HepG2 (cell line): ENCODE results near the gene FITM1. TPM values are rescaled to one million over a fixed set of nuclear protein-coding genes. Genes with fewer than 3 reads are reported as not detected.
A peak's percentile ranks its signal among the peaks of the same experiment; 100 is the strongest.

Experiments
- DMAP1 ChIP-seq: IDR thresholded peaks from 2 replicates; pipeline ENCODE4 v1.6.1; 2016
- GLI4 ChIP-seq: sonication (generic); formaldehyde crosslinking; IDR thresholded peaks from 2 replicates; pipeline ENCODE4 v1.5.1; 2020; ENCODE audit warnings: missing genetic modification reagents, mild to moderate bottlenecking, moderate library complexity, borderline replicate concordance
- KLF16 ChIP-seq, 2 experiments: sonication (generic) in 1 of 2; formaldehyde crosslinking in 1 of 2; IDR thresholded peaks; 2 replicates each; pipeline versions ENCODE4 v1.6.1 to v1.8.0; 2016 to 2023; ENCODE audit warnings: missing genetic modification reagents in 2 of 2, missing compliant biosample characterization in 1 of 2
- MED1 ChIP-seq: sonication (generic); formaldehyde crosslinking; IDR thresholded peaks from 2 replicates; pipeline ENCODE4 v1.4.0; 2020; ENCODE audit warnings: missing genetic modification reagents
- NBN ChIP-seq: fragments of 450-650 bp; conservative IDR thresholded peaks from 2 replicates; pipeline ENCODE4 v1.6.1; 2017
- PHF20 ChIP-seq: sonication (generic); formaldehyde crosslinking; IDR thresholded peaks from 2 replicates; pipeline ENCODE4 v1.5.0; 2020; ENCODE audit warnings: mild to moderate bottlenecking, missing genetic modification reagents
- PHF8 ChIP-seq: sonication (generic); formaldehyde crosslinking; IDR thresholded peaks from 2 replicates; pipeline ENCODE4 v1.5.0; 2020; ENCODE audit warnings: missing genetic modification reagents
- POGZ ChIP-seq: sonication (generic); formaldehyde crosslinking; IDR thresholded peaks from 2 replicates; pipeline ENCODE4 v1.4.0; 2020; ENCODE audit warnings: mild to moderate bottlenecking, missing genetic modification reagents
- PRMT3 ChIP-seq: sonication (generic); formaldehyde crosslinking; IDR thresholded peaks from 2 replicates; pipeline ENCODE4 v1.8.1; 2022; ENCODE audit warnings: low read depth, mild to moderate bottlenecking, moderate library complexity, missing genetic modification reagents, borderline replicate concordance
- ZFP82 ChIP-seq: sonication (generic); formaldehyde crosslinking; IDR thresholded peaks from 2 replicates; pipeline ENCODE4 v1.5.1; 2020; ENCODE audit warnings: mild to moderate bottlenecking, missing genetic modification reagents, borderline replicate concordance
- ZMAT3 ChIP-seq: sonication (generic); formaldehyde crosslinking; conservative IDR thresholded peaks from 2 replicates; pipeline ENCODE4 v1.7.0; 2021; ENCODE audit warnings: missing genetic modification reagents
- ZMYM4 ChIP-seq: sonication (generic); formaldehyde crosslinking; IDR thresholded peaks from 2 replicates; pipeline ENCODE4 v1.8.1; 2023; ENCODE audit warnings: mild to moderate bottlenecking, missing genetic modification reagents
- ZNF136 ChIP-seq: sonication (generic); formaldehyde crosslinking; IDR thresholded peaks from 2 replicates; pipeline ENCODE4 v1.8.1; 2022; ENCODE audit warnings: low read depth, mild to moderate bottlenecking, moderate library complexity, missing genetic modification reagents
- ZNF549 ChIP-seq: sonication (generic); formaldehyde crosslinking; IDR thresholded peaks from 2 replicates; pipeline ENCODE4 v1.5.0; 2020; ENCODE audit warnings: missing genetic modification reagents
- ZNF660 ChIP-seq: sonication (generic); formaldehyde crosslinking; IDR thresholded peaks from 2 replicates; pipeline ENCODE4 v1.5.1; 2020; ENCODE audit warnings: mild to moderate bottlenecking, low read depth, missing genetic modification reagents, borderline replicate concordance
- ZNF670 ChIP-seq: sonication (generic); formaldehyde crosslinking; IDR thresholded peaks from 2 replicates; pipeline ENCODE4 v1.8.0; 2022; ENCODE audit warnings: mild to moderate bottlenecking, missing genetic modification reagents, borderline replicate concordance
- ZSCAN25 ChIP-seq: sonication (generic); formaldehyde crosslinking; IDR thresholded peaks from 2 replicates; pipeline ENCODE4 v1.8.0; 2022; ENCODE audit warnings: mild to moderate bottlenecking, missing genetic modification reagents
- polyA plus RNA-seq, 8 experiments: library from polyadenylated mRNA; depleted of rRNA in 3 of 8; stranded (reverse) in 7 of 8; unstranded in 1 of 8; fragments of >200 nt; fragmentation: Illumina TruSeq in 4 of 8; extraction: Trizol in 4 of 8; gene quantifications; 2 replicates each; pipeline versions ENCODE4 v1.2.1 to v1.2.3, GENCODE V29; 2011 to 2016; ENCODE audit warnings: low read depth in 4 of 8, missing spikeins in 1 of 8, mixed read lengths in 1 of 8; ENCODE audit not compliant: insufficient read depth in 1 of 8
- total RNA-seq, 5 experiments: library from RNA; depleted of rRNA; stranded (reverse); fragments of >200 nt; fragmentation: Illumina TruSeq; extraction: Trizol; gene quantifications; 2 replicates each; pipeline ENCODE4 v1.2.3, GENCODE V29; 2016; ENCODE audit warnings: low read depth in 1 of 5
- TF ChIP-seq, protein P1 (sequence below): sonication (generic); formaldehyde crosslinking; IDR thresholded peaks from 2 replicates; pipeline ENCODE4; 2020; ENCODE audit warnings: missing genetic modification reagents, mild to moderate bottlenecking, borderline replicate concordance
- TF ChIP-seq, protein P2 (sequence below): sonication (generic); formaldehyde crosslinking; IDR thresholded peaks from 2 replicates; pipeline ENCODE4 v1.8.1; 2023; ENCODE audit warnings: mild to moderate bottlenecking, missing genetic modification reagents
- TF ChIP-seq, protein P3 (sequence below): sonication (generic); formaldehyde crosslinking; IDR thresholded peaks from 2 replicates; pipeline ENCODE4 v1.4.0; 2020; ENCODE audit warnings: missing genetic modification reagents, borderline replicate concordance

Gene FITM1
- total and polyA plus RNA-seq, 2 of the 13 experiments (the other 11 are each of a cell fraction or from before 2014, with no cell fraction given) = 2.7 to 5.8 TPM

DNA sequence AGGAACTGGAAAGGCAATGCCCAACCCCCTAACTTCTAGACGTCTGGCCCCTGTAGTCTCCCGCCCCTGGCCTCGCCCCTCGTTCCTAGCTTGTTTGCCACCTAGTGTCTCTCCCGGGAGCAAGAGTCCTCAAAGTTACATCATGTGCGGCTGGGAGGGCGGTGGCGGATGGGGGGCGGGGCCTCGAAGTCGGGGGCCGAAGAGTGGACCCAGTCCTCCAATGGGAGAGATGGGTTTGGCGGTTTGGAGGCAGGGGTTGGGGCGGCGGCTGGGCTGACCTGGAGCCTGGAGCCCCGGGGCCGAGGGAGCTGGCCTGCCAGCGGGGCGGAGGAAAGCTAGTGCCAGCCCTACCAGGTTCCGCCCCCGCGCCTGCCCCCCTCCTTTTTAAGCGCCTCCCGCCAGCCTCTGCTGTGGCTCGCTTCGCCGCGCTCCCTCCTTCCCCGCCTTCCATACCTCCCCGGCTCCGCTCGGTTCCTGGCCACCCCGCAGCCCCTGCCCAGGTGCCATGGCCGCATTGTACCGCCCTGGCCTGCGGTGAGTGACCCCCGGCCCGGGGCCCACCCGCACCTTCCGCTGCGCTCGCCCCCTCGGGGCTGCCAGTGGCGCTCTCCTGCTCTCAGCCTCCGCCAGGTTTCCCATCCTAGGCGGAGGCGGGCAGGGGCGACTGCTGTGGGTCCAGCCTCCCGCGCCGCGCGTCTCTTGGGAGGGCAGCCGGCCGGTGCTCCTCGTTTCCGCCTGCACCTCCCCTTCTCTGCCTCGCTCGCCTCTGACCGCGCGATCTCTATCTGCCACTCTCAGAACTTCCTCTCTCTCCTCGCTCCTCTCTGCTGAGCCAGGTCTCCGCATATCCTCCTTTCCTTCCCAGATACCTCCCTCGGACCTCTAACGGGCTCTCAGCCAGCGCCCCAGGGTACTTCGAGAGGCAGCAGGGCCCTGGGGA is 36.3 kb upstream of the FITM1 start, which contains the start of gene PCK2 (continued):
- TF ChIP-seq, protein P1, sequence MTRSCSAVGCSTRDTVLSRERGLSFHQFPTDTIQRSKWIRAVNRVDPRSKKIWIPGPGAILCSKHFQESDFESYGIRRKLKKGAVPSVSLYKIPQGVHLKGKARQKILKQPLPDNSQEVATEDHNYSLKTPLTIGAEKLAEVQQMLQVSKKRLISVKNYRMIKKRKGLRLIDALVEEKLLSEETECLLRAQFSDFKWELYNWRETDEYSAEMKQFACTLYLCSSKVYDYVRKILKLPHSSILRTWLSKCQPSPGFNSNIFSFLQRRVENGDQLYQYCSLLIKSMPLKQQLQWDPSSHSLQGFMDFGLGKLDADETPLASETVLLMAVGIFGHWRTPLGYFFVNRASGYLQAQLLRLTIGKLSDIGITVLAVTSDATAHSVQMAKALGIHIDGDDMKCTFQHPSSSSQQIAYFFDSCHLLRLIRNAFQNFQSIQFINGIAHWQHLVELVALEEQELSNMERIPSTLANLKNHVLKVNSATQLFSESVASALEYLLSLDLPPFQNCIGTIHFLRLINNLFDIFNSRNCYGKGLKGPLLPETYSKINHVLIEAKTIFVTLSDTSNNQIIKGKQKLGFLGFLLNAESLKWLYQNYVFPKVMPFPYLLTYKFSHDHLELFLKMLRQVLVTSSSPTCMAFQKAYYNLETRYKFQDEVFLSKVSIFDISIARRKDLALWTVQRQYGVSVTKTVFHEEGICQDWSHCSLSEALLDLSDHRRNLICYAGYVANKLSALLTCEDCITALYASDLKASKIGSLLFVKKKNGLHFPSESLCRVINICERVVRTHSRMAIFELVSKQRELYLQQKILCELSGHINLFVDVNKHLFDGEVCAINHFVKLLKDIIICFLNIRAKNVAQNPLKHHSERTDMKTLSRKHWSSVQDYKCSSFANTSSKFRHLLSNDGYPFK (CRISPR knock-in tag) = peak; percentile 59
- TF ChIP-seq PRMT3 (no peak), GLI4 (CRISPR knock-in tag) (peak; percentile 98), PHF20 (CRISPR knock-in tag) (no peak), KLF16 (CRISPR knock-in tag; IDR thresholded peaks at IDR 0.05) (peak; percentile 81 to 100; a peak in 3 of 4 replicates), ZNF660 (CRISPR knock-in tag) (peak; percentile 94; the same call in 1 of the 2 replicates), ZSCAN25 (CRISPR knock-in tag) (peak; percentile 92), ZFP82 (CRISPR knock-in tag) (no peak), ZNF670 (CRISPR knock-in tag) (no peak), ZMYM4 (CRISPR knock-in tag) (no peak), NBN (no peak), ZNF136 (peak; percentile 82), MED1 (CRISPR knock-in tag) (peak; percentile 90), POGZ (CRISPR knock-in tag) (peak; percentile 81), ZMAT3 (CRISPR knock-in tag) (peak; percentile 98), PHF8 (CRISPR knock-in tag) (peak; percentile 96), ZNF549 (CRISPR knock-in tag) (peak; percentile 68; the same call in 1 of the 2 replicates), DMAP1 (peak; percentile 96)
- TF ChIP-seq, protein P2, sequence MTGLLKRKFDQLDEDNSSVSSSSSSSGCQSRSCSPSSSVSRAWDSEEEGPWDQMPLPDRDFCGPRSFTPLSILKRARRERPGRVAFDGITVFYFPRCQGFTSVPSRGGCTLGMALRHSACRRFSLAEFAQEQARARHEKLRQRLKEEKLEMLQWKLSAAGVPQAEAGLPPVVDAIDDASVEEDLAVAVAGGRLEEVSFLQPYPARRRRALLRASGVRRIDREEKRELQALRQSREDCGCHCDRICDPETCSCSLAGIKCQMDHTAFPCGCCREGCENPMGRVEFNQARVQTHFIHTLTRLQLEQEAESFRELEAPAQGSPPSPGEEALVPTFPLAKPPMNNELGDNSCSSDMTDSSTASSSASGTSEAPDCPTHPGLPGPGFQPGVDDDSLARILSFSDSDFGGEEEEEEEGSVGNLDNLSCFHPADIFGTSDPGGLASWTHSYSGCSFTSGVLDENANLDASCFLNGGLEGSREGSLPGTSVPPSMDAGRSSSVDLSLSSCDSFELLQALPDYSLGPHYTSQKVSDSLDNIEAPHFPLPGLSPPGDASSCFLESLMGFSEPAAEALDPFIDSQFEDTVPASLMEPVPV (CRISPR knock-in tag) = peak; percentile 99
- TF ChIP-seq, protein P3, sequence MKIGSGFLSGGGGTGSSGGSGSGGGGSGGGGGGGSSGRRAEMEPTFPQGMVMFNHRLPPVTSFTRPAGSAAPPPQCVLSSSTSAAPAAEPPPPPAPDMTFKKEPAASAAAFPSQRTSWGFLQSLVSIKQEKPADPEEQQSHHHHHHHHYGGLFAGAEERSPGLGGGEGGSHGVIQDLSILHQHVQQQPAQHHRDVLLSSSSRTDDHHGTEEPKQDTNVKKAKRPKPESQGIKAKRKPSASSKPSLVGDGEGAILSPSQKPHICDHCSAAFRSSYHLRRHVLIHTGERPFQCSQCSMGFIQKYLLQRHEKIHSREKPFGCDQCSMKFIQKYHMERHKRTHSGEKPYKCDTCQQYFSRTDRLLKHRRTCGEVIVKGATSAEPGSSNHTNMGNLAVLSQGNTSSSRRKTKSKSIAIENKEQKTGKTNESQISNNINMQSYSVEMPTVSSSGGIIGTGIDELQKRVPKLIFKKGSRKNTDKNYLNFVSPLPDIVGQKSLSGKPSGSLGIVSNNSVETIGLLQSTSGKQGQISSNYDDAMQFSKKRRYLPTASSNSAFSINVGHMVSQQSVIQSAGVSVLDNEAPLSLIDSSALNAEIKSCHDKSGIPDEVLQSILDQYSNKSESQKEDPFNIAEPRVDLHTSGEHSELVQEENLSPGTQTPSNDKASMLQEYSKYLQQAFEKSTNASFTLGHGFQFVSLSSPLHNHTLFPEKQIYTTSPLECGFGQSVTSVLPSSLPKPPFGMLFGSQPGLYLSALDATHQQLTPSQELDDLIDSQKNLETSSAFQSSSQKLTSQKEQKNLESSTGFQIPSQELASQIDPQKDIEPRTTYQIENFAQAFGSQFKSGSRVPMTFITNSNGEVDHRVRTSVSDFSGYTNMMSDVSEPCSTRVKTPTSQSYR (CRISPR knock-in tag) = peak; percentile 91
